ENCODE measurements around the gene KRT82. TPM values are rescaled to one million over a fixed set of nuclear protein-coding genes. Genes with fewer than 3 reads are reported as not detected.

The KRT82 gene
- total RNA-seq, 1 experiment from 2014 or later, result not detected

DNA sequence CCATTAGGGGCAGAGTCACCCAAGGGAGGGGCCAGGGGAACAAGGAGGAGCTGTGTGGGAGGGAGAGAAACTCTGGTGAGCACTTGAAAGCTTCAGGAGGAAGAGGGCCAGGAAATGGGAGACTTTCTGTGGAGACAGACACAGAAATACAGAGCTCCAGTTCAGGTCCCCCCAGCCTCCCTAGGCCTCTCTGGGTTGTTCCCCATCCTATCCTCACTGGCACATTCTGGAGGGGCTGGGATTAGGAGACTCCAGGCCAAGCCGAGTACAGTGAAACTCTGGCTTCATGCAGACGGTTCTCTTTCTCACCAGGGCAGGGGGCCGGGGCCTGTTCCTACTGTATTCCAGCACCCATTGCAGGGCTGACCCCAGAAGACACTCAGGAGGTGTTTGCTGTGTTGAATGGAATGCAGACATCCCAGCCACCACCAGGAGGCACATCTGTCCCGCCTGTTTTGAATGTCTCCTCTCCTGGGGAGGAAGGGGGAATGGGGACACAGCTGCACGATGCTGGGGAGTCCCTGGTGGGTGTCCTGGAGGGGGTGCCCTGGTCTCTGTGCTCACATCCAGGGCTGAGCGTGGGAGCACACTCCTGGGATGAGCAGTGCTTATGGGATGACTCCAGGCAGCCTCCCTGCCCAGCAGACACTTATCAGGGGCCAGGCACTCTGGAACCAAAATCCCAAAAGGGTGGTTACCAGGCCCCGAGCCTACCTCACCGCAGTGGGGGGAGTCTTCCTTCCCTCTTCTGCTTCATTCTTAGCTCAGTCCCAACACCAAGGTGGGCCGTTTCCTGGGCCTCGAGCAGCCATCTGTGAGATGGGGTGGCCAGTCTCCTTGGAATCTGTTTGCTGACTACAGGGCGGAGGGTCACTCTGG lies 15.2 kb downstream of the KRT82 start:
- no peaks in the 10 kb centered on the region for H3K27me3 Mint-ChIP-seq (ENCODE audit: insufficient read depth, unreplicated experiment)
- H3K27ac Mint-ChIP-seq (ENCODE audit: low read depth, unreplicated experiment), result no peak overlapping the region
- POLR2A ChIA-PET, result interaction anchor here (0.7 to 3.3 kb wide), 7 partner anchors 52 to 483 kb away, joined by 3 to 24 read pairs (median 3); partner anchors contain the start of genes KRT5 and KRT6A
- H3K4me1 Mint-ChIP-seq (ENCODE audit: insufficient read depth, unreplicated experiment), result peaks cover 24% of the 10 kb centered on the region
- CTCF ChIA-PET, result interaction anchor here (0.6 to 11.5 kb wide), 35 partner anchors 8 to 591 kb away, joined by 3 to 112 read pairs (median 4); partner anchors contain the start of genes KRT5 and KRT6A
- H3K9me3 Mint-ChIP-seq (ENCODE audit: unreplicated experiment), result no peaks in the 10 kb centered on the region
- BruUV-seq (replicated peaks), result no TSS peak
- DNase-seq (ENCODE audit: unreplicated experiment), result peak; percentile 67
- intact Hi-C loops (cut with micrococcal nuclease), result loop anchor here (1.0 to 10.0 kb wide), 6 partner anchors 54 to 488 kb away; no protein-coding TSS in a partner anchor
- TF ChIP-seq, protein P1, sequence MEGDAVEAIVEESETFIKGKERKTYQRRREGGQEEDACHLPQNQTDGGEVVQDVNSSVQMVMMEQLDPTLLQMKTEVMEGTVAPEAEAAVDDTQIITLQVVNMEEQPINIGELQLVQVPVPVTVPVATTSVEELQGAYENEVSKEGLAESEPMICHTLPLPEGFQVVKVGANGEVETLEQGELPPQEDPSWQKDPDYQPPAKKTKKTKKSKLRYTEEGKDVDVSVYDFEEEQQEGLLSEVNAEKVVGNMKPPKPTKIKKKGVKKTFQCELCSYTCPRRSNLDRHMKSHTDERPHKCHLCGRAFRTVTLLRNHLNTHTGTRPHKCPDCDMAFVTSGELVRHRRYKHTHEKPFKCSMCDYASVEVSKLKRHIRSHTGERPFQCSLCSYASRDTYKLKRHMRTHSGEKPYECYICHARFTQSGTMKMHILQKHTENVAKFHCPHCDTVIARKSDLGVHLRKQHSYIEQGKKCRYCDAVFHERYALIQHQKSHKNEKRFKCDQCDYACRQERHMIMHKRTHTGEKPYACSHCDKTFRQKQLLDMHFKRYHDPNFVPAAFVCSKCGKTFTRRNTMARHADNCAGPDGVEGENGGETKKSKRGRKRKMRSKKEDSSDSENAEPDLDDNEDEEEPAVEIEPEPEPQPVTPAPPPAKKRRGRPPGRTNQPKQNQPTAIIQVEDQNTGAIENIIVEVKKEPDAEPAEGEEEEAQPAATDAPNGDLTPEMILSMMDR (IDR thresholded peaks at IDR 0.05; ENCODE audit: unreplicated experiment), result peak; percentile 86
- H3K4me3 Mint-ChIP-seq (ENCODE audit: unreplicated experiment), result no peak overlapping the region
- no peaks in the 10 kb centered on the region for H3K36me3 Mint-ChIP-seq (ENCODE audit: insufficient read depth, unreplicated experiment)

DNA sequence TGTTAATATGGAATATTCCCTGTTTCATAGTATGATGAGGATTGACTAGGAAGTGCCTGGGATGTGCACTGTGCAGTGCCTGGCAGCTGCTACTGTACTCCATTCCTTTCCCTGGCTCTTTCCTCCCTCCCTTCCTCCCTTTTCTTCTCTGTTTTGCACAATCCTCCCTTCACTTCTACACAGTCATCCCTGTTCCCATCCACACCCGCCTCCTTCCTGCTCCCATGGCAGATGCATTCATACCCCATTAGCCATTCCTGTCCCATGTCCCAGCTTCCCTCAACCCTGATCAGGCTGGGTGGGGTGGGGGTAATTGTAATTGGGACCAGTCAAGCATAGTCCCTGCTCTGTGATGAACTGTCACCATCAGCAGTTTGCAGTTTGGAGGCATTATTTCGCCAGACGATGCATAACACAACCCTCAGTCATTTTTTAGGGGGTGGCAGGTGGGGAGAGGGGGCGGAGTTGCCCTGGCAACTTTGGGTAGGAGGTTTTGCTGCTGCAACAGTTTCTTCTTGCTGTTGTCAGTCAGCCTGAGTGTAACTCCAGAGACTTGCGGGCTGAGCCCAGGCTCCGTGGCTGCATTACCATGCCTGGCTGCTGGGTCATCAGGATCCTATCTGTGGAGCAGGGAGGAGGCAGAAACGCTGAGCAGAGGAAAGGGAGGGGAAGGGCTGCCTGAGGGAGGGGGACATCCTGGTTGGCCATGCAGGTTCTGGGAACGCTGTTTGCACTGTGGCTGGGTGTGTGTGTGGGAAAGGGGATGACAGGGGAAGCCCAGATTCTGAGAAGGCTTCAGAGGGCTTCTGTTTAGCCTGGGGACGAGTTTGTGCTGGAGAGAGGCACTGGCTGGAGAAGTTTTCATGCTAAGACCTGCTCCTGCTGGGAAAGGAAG lies 16.6 kb downstream of the KRT82 start:
- Mint-ChIP-seq H3K4me3 (ENCODE audit: unreplicated experiment) (no peak overlapping the region), H3K27ac (ENCODE audit: low read depth, unreplicated experiment) (no peak overlapping the region), H3K9me3 (ENCODE audit: unreplicated experiment) (no peaks in the 10 kb centered on the region), H3K27me3 (ENCODE audit: insufficient read depth, unreplicated experiment) (no peaks in the 10 kb centered on the region), H3K36me3 (ENCODE audit: insufficient read depth, unreplicated experiment) (no peaks in the 10 kb centered on the region), H3K4me1 (ENCODE audit: insufficient read depth, unreplicated experiment) (peaks cover 22% of the 10 kb centered on the region)
- POLR2A ChIA-PET, result interaction anchor here (1.2 kb wide), 1 partner anchor 122 kb away, joined by 4 read pairs; no protein-coding TSS in a partner anchor
- TF ChIP-seq, protein P1 (IDR thresholded peaks at IDR 0.05; ENCODE audit: unreplicated experiment), result no peak
- DNase-seq (ENCODE audit: unreplicated experiment), result no peak
- CTCF ChIA-PET, result interaction anchor here (0.6 to 11.5 kb wide), 9 partner anchors 9 to 494 kb away, joined by 3 to 112 read pairs (median 5); partner anchors contain the start of gene KRT5
- intact Hi-C loops (cut with micrococcal nuclease), result loop anchor here (2.0 to 10.0 kb wide), 4 partner anchors 55 to 595 kb away; no protein-coding TSS in a partner anchor
- BruUV-seq (replicated peaks), result no TSS peak

DNA sequence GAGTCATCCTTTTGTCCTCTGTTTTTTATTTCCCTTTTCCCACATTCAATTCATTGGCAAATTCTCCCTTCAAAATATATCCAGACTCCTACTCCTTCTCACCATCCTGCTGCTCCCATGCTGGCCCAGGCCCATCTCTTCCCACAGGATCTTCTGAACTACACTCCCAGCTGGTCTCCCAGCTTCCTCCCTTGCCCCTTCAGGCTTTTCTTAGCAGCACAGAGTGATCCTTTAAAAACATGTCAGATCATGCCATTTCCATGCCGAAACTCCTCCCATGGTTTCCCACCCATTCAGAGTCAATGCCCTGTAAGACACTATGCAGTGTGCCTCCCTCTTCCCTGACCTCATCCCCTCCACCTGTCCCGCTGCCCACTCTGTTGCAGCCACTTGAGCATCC lies 18.3 kb downstream of the KRT82 start:
- BruUV-seq (replicated peaks), result no TSS peak
- Mint-ChIP-seq H3K36me3 (ENCODE audit: insufficient read depth, unreplicated experiment) (no peaks in the 10 kb centered on the region), H3K4me3 (ENCODE audit: unreplicated experiment) (no peak overlapping the region), H3K4me1 (ENCODE audit: insufficient read depth, unreplicated experiment) (peaks cover 21% of the 10 kb centered on the region), H3K27ac (ENCODE audit: low read depth, unreplicated experiment) (no peak overlapping the region), H3K27me3 (ENCODE audit: insufficient read depth, unreplicated experiment) (no peaks in the 10 kb centered on the region), H3K9me3 (ENCODE audit: unreplicated experiment) (no peaks in the 10 kb centered on the region)
- ChIA-PET POLR2A (interaction anchor here (0.7 to 1.0 kb wide), 3 partner anchors 16 to 133 kb away, joined by 3 to 4 read pairs (median 3); partner anchors contain the start of gene KRT5), CTCF (interaction anchor here (0.7 to 11.5 kb wide), 5 partner anchors 61 to 492 kb away, joined by 3 to 112 read pairs (median 3); no protein-coding TSS in a partner anchor)
- DNase-seq (ENCODE audit: unreplicated experiment), result no peak
- intact Hi-C loops (cut with micrococcal nuclease), result loop anchor here (10.0 kb wide), 1 partner anchor 597 kb away; no protein-coding TSS in a partner anchor
- TF ChIP-seq, protein P1 (IDR thresholded peaks at IDR 0.05; ENCODE audit: unreplicated experiment), result no peak

All from MCF 10A (cell line).